Activated CD4-positive, alpha-beta T cell treated with anti-CD3 and anti-CD28 coated beads for 1 hour (primary cell): ENCODE results near the gene HOXB6.

Experiments used
- DNase-seq: peaks from one replicate; pipeline ENCODE4 v3.0.0-alpha.2; 2020

HOXB6 gene

GRCh38 chr17:48634493-48635208, 29.9 kb upstream of the HOXB6 start:
- no peak for DNase-seq

GRCh38 chr17:48633266-48633677, 28.5 kb upstream of the HOXB6 start:
- DNase-seq: no peak

- DNase-seq: no peak
These were observed 27.9 kb upstream of the HOXB6 start for GRCh38 chr17:48632579-48633265.

GRCh38 chr17:48631693-48632578, 27.1 kb upstream of the HOXB6 start:
- no peak for DNase-seq

GRCh38 chr17:48630925-48631692, 26.3 kb upstream of the HOXB6 start:
- DNase-seq: no peak

GRCh38 chr17:48630009-48630924, 25.5 kb upstream of the HOXB6 start:
- DNase-seq: no peak

- no peak for DNase-seq
These were observed 24.6 kb upstream of the HOXB6 start for GRCh38 chr17:48629411-48629759.

- DNase-seq: no peak
These were observed 24.0 kb upstream of the HOXB6 start for GRCh38 chr17:48628649-48629410.

- no peak for DNase-seq
These were observed 23.1 kb upstream of the HOXB6 start for GRCh38 chr17:48627623-48628521.

GRCh38 chr17:48627118-48627597, 22.4 kb upstream of the HOXB6 start:
- DNase-seq: no peak

- DNase-seq: no peak
These were observed 21.7 kb upstream of the HOXB6 start, which contains the start of gene HOXB9 for GRCh38 chr17:48626245-48627117. Gene HOXB9, minus strand, starts transcription at chr17:48626358. Its CDS starts 89 bp downstream, at chr17:48626269.

GRCh38 chr17:48625495-48626244, 20.9 kb upstream of the HOXB6 start:
- DNase-seq: no peak

- DNase-seq: no peak
These were observed 20.0 kb upstream of the HOXB6 start for GRCh38 chr17:48624544-48625494.

- DNase-seq: no peak
These were observed 19.3 kb upstream of the HOXB6 start for GRCh38 chr17:48624118-48624517.

GRCh38 chr17:48623583-48623982, 18.8 kb upstream of the HOXB6 start:
- no peak for DNase-seq

- DNase-seq: no peak
These were observed 18.1 kb upstream of the HOXB6 start for GRCh38 chr17:48622857-48623256.
